ENCODE results near the gene AVEN.
A peak's percentile ranks its signal among the peaks of the same experiment; 100 is the strongest.

The AVEN gene

DNA sequence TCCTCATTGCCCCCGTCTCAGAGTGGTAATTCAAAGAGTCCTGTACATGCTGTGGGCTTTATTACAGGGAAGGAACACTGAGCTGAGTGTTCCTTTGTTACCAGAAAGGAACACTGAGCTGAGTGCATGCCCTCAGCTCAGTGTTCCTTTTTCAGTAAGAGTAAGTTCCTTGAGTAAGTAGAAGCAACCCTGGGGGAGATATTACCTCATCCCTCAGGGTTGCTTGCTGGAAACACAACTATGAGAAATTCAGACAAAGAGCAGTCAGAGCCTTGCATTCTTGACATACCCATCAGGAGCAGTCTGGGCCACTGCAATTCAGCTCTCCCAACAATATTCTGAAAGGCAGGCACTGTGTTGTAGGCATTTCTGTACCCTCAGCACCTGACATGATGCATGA is 53.7 kb downstream of the AVEN start:
- no peak for DNase-seq
- ATAC-seq, result no peak

DNA sequence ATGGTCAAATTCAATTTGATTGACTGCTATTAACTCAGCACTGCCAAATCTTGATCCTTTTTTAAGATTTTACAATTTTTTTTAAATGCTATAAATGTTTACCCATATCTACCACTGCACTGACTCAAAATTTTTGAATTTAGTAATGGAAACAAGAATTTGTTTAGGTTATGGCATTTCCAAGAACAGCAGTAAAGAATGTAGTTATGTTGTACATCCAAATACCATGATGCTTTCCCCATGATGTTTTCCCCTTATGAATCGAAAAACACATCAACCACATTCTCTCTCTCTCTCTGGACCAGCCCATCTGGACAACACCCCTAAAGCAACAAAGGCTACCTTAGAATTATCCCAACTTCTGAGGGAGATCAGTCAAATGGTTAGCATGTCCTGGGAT is 56.5 kb downstream of the AVEN start:
- no peak for ATAC-seq
- no peak for DNase-seq

GRCh38 chr15:33980159-33980558 is 58.8 kb downstream of the AVEN start:
- no peak for ATAC-seq
- DNase-seq, result no peak

DNA sequence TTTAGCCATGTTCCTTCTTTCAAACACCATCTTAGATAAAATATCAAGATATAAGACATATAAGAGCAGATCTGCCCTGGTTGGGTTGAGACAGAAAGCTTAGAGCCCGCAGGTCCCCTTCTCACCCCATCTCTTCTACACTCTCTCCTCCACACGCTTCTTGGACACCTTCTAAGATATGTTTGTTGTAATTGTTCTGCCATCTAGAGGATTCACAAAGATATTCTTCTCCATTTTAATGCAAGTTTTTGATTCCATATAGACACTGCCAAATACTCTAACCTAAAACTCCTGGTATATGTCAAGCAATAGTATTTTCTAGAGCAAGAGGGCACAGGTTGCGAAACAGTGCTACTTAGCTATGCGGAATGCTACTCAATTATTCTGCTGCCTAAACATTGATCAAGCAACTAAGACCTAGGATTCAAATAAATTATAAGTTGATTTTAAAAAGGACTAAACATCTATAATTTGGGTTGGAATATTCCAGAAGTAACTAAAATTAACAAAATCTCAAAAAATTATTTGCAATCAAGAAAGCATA is 63.9 kb downstream of the AVEN start:
- no peak for DNase-seq
- no peak for ATAC-seq

GRCh38 chr15:33971811-33972210 is 67.2 kb downstream of the AVEN start:
- ATAC-seq (no peak), DNase-seq (no peak)

GRCh38 chr15:33968821-33969220 is 70.2 kb downstream of the AVEN start:
- DNase-seq, result no peak
- ATAC-seq, result no peak

- ATAC-seq, result no peak
- DNase-seq, result no peak
Measured at GRCh38 chr15:33968224-33968623, 70.8 kb downstream of the AVEN start, which contains the start of gene CHRM5. CHRM5 (plus strand) TSS chr15:33968497; CDS start chr15:34062718, 94,221 bp downstream.

DNA sequence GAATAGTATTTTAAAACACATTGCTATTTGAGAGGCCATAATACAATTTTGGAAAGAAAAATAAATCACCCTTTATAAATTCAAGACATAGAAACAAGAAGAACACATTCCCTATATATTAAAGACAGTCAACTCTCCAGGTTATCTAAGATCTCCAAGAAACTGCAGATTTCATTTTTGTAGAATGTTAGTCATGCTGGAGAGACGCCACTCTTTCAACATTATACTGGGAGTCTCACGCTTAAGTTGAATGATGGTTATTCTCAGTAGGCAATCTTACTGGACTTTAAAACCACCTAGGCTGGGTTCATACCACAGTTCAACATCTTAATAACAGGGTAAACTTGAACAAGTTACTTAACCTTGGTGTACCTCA is 74.4 kb downstream of the AVEN start:
- no peak for ATAC-seq
- DNase-seq, result no peak

DNA sequence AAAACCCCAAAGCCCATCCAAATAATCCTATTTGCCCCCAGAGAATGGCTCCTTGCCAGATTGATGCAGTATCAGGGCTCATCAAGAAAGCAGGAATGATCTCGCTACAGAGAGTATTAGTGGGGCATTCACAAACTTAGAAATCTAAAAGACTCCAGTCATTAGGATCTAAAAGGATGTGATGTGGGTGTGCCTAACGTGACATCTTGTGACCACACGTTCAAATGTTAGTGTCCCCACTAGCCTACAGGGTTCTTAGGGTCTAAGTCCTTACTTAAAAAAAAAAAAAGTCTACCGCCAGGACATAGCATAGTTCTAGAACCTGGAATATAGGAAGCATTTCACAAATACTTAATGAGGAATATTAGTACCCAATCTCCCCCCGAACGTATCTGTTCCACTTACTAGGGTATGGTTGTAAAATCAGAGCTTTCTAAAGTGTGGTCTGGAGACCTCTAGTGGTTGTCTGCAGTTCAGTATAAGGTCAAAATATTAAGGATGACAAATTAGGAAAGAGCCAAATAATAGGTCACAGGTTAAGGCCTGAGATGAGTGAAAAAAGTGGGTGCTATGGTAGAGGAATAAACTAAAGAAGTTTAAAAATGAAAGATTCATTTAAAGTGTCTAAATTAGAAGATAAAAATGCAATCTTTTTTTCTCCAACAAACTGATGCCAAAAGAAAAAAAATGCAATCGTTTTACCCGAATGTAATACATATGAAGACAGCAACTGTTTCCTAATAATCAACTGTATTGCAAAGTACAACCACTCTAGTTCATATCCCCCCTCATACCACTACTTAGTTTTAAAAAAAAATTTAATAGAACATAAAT is 75.0 kb downstream of the AVEN start:
- DNase-seq (no peak), ATAC-seq (peak; percentile 40)

GRCh38 chr15:33960549-33960935 is 78.5 kb downstream of the AVEN start:
- ATAC-seq, result no peak
- no peak for DNase-seq

DNA sequence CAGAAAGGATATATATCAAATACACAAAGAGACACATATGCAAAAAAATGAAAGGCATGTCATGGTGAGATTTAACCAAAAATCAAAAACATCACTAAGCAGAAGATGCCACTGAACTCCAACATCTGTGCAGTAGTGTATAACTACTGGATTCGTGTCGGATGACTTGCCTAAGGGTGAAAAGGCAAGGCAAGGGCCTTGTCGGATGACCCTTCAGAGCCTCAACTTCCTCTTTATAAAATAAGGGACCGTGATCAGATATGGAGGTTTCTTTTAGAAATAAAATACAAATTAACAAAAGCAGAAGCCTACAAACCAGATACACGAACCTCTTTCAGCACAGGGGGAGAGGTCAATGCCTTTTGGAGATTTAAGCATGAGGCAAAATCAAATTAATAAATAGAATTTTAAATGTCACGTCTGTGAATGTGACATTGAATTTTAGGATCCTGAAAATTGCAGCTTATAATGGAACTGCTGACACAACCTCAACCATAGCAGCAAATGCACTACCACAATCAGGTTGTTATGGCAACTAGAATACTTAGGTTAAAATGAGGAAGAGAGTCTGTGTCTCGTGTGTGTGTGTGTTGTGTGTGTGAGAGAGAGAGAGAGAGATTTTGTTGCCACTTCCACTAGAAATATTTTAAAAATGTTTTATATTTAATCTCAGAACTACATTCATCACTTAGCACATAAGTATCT is 79.0 kb downstream of the AVEN start:
- no peak for ATAC-seq
- DNase-seq, result no peak

DNA sequence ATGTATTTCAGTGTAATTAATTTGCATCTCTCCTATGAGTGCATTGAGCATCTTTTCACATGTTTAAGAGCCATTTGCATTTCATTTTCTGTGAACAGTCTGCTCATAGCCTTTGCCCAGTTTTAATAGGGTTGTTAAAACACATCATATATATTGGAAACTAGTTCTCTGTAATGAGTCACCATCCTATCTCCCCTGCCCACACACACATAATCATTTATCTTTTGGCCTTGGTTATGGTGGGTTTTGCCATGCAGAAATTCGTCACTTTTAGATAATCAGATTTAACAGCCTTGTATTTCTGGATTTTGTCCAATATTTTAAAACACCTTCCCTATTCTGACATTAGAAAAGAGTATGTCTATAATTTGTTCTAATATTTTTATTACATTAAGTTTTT is 82.6 kb downstream of the AVEN start:
- ATAC-seq (peak; percentile 46), DNase-seq (no peak)

DNA sequence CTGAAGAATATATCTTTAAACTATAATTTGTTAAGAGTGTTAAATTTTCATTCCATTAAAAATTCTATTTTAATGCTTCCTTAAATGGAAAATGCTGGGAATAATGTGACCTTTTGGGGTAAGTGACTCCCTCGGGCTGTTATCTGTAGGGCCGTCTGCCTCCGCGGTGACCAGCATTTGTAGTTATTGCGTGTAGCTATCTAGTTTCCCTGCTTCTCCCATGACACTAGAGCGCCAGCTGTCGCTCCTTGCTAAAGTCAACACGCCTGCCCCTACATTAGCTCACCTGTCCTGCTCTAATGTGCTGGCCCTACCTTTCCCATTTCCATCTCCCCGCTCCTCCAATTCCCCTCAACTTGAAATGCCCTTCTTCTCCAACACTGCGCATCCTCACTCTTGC is 83.1 kb downstream of the AVEN start:
- no peak for ATAC-seq
- DNase-seq, result no peak

- DNase-seq (no peak), ATAC-seq (no peak)
Measured at GRCh38 chr15:33946152-33946551, 92.9 kb downstream of the AVEN start.

- ATAC-seq (no peak), DNase-seq (no peak)
Measured at GRCh38 chr15:33941279-33942063, 97.5 kb downstream of the AVEN start.

DNA sequence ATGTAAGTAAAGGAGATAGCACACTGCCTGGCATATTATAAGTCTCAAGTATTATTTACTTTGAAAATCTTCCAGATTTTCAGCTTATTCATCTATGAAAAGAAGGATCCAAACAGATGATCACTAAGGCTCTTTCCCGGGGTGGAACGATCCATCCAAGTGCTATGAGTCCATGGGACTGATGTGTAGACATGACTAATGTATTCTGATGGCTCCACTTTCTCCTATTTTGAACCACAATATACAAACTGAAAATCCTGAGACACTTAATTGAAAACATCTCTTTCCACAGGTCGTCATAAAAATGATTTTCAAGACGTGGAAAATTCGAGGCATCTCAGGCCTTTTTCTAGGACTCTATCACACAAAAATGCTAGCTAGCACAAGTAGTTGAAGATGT is 104.1 kb downstream of the AVEN start:
- no peak for DNase-seq
- ATAC-seq, result no peak

GRCh38 chr15:33934396-33934795 is 104.6 kb downstream of the AVEN start:
- DNase-seq (no peak), ATAC-seq (no peak)

DNA sequence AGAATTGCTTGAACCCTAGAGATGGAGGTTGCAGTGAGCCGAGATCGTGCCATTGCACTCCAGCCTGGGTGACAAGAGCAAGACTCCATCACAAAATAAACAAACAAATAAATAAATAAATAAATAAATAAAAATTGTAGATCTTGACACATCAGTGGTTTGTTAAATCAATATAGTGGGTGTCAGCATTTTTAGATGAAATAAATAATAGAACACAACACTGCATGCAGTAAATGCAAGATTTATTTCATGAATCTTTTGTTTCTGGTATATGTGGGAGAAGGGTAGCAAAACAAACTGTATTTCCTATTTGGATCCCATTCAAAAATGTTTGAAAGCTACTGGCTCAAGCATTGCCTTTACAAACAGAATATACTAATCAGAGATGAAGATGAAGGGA is 106.3 kb downstream of the AVEN start:
- DNase-seq, result no peak

DNA sequence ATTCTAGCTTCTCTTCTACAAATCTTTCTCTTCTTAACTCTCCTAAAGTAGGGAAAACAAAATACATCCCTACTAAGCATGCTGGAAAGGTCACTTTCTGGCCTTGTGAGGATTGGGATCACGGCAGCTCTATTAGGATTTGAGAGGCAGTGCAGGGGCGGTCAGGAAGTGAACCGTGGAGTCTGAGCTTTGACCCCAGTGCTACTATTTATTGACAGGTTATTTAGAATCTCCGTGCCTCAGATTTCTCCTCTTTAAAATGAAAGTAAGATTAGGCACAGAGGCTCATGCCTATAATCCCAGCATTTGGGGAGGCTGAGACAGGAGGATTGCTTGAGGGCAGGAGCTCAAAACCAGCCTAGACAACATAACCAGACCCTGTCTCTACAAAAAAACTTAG is 112.7 kb downstream of the AVEN start:
- DNase-seq (no peak), ATAC-seq (no peak)

More for the DNA sequence above, 106.3 kb downstream of the AVEN start:
- ATAC-seq, result no peak

DNA sequence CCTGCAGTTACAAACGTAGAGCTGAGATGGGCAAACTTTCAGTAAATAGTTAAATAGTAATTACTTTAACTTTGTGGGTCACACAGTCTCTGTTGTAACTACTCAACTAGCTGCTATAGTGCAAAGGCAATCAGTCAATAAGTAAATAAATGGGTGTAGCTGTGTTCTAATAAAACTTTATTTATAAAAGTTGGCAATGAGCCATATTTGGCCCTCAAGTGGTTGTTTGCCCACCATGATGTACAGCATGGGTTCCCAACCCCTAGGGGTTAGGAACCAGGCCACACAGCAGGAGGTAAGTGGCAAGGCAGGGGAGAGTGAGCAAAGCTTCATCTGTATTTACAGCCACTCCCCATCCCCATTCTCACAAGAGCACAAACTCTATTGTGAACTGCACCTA is 115.6 kb downstream of the AVEN start:
- no peak for DNase-seq
- no peak for ATAC-seq

GRCh38 chr15:33915571-33916407 is 123.2 kb downstream of the AVEN start:
- DNase-seq (no peak), ATAC-seq (no peak)

GRCh38 chr15:33913459-33913858 is 125.5 kb downstream of the AVEN start:
- ATAC-seq (no peak), DNase-seq (no peak)
